Glomerular visceral epithelial cell (primary cell): ENCODE results near the gene HIVEP2.

Experiments used
- DNase-seq: peaks from one replicate; pipeline ENCODE4 v3.0.0-alpha.2; 2016; ENCODE audit errors: extremely low spot score

HIVEP2 gene

DNA sequence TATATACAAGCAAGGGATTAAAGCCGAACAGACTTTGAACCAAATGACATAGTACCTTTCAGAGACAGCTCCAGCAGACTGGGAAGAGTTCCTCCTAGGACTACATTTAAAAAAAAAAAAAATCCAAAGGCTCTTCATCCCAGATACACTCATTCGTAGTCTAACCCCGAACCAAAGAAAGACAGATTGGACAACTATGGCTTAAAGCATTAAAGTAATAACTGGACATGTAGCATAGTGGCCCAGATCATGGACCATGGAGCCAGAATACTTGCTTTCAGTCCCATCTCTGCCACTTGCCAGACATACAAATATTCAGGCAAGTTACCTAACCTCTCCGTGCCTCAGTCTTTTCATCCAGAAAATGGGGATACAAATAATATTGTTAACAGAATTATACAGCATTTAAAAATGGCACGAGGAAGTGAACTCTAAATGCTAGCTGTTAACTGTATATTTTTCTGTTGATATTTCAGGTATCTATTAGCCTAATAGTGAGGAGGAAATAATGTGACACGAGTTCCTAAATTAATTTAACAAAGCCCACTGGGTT is 123.7 kb downstream of the HIVEP2 start:
- no peak for DNase-seq

DNA sequence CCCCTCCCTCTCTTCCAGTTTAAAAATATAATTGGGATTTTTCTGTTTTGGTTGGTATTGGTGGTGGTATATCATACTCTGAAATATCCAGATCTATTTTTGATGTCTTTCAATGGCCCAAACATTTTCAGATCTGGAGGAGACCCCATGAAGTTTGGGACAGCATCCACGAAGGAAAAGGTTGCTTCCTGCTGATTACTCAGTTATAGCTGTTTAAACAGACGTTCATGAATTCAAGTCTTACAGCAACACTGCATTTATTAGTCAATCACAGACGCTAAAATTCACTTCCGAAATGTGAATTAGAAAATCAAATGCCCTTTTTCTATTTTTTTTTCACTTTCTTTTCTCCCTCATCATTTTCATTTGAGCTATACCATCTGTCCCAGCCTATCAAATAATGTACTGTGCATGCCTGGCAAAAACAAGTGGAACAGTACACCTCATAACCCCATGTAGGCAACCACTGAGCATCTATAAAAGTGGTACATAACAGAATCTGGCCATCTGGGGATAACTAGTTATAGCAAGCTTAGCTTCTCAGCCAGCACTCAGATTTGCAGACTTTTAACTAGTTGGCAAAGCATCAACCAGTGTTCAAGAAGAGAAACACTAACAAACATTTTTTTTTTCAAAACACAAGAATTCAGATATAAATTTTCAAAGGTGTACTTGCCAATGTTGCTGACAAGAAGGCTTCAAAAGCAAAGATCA is 124.5 kb downstream of the HIVEP2 start:
- DNase-seq: no peak

- DNase-seq: peak; percentile 49
Measured at GRCh38 chr6:142819603-142820337, 125.2 kb downstream of the HIVEP2 start.

DNA sequence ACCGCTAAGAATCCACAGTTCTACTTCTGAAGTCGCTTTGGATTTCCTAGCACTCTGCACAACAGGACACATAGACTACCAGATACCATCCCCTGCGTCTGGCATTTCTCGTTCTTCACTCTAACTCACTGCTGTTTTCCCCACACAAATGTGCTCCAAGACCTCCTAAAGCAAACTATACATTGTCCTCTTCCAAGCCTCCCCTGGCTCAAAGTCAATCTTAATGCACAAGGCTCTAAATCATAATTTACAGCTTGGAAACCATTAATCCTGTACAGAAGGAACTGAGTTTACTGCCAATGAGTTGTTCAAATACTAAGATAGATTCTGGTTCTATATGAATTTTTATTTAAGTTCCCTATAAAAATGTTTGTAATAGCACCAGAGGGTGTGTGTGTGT is 128.5 kb downstream of the HIVEP2 start:
- DNase-seq: no peak

- no peak for DNase-seq
Measured at GRCh38 chr6:142816031-142816430, 128.9 kb downstream of the HIVEP2 start.

DNA sequence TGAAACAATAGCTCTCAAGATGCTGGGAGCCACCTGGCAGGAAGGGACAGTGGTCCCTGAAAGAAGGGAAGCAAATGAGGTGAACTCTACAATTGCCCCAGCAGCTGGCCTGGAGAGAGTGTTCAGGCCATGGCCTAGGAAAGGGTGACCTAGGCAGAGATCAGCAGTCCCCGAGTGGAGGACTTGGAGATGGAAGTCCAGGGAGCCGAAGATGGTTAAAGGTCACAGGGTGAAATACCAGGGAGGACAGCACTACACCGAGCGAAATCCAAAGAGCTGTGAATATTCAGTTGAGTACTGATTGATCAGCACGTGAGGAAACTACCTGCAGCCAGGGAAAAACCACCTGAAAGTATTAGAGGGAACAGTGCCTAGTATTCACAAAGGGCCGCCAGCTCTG is 133.1 kb downstream of the HIVEP2 start:
- DNase-seq: no peak

GRCh38 chr6:142810952-142811514 is 133.9 kb downstream of the HIVEP2 start:
- DNase-seq: no peak

DNA sequence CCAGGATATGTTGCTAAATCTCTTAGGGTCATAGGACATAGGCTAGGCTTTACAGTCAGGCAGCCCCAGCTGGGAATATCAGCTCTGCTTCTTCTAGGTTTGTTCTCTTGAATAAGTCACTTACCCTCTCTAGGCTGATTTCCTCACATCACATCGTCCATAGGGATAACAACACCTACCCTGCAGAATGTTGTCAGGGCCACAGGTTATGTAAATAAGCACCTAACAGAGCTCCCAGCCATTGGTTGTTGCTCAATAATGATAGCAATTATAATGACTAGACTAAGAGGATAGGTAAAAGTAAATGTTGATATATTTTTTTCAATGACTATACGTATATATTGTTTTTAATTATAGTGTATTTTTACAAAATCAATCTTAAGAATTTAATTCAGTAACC is 135.0 kb downstream of the HIVEP2 start:
- DNase-seq: no peak

- DNase-seq: no peak
Measured at GRCh38 chr6:142808405-142809061, 136.4 kb downstream of the HIVEP2 start.

DNA sequence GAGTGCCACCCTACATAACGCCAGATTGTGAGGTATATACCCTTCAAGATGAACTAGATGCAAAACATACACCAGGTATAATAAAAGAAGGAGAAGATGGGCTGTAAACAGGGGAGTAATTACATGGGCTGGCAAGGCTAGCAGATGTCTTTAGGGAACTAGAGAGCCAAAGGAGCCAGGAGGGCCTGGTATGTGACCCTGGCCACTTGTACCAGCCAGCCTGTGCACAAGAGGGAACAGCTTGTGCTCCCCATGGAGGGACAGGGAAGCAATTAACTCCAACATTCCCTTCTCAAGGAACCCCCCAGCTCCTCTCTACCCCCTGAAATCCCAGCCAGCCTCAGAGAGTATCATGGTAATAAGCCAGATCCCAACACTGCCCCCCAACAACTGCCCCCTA is 139.9 kb downstream of the HIVEP2 start:
- DNase-seq: no peak

DNA sequence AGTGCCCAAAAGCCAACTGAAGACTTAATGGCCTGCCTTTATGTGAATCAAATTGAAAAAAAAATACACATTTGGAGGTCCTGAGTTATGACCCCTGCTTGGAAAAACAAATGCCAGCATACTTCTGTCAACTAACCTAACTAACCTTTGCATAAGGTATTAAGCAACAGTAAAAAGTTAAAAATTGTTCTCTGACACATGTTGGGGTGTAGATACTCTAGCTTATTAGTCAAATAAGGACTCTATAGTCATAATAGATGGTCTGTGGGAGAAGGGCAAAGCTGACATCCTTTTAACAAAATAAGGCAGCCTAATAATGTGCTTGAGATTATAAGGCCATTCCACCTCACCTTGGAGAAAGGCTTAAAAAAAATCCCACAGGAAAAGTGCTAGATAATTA is 140.5 kb downstream of the HIVEP2 start:
- DNase-seq: no peak

- no peak for DNase-seq
Measured at GRCh38 chr6:142803495-142804058, 141.4 kb downstream of the HIVEP2 start.

GRCh38 chr6:142803032-142803431 is 141.9 kb downstream of the HIVEP2 start:
- no peak for DNase-seq

GRCh38 chr6:142802124-142802523 is 142.9 kb downstream of the HIVEP2 start:
- DNase-seq: peak; percentile 92

DNA sequence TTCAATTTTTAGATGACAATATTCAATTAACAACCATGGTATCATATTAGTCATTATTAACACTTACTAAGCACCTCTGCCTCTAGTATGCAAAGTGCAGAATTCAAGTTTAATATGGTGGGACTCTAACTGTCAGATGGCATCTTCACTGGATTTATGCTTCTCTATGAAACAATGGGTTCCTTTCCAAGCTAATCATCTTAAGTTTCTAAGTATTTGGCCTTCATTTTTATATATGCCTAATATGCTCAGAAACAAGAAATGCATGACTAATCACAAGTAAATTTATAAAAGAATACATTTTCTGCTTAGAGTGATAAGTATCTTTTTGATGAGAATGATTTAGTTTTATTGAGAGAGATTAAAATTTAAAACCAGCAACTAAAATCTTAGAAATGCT is 144.7 kb downstream of the HIVEP2 start:
- DNase-seq: no peak

GRCh38 chr6:142799639-142800038 is 145.3 kb downstream of the HIVEP2 start:
- no peak for DNase-seq

GRCh38 chr6:142797159-142797558 is 147.8 kb downstream of the HIVEP2 start:
- no peak for DNase-seq

DNA sequence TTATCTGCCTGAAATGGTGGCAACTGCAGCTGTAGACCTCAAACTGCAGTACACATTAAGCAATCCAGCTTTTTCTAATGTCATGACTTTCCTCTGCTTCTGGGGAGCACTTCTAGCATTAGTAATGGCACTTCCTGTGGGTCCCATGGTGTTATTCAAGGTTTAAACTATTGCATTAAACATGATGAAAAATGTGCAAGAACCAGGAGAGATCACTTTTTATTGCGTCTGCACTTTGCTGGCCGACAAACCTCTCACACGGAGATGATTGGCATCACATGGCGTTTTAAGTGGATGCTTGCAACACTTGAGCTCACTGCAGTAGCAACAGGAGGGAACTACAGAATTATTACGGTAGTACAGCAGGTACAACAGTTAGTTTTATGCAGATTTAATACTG is 148.4 kb downstream of the HIVEP2 start:
- DNase-seq: no peak

- no peak for DNase-seq
Measured at GRCh38 chr6:142796024-142796423, 149.0 kb downstream of the HIVEP2 start.

DNA sequence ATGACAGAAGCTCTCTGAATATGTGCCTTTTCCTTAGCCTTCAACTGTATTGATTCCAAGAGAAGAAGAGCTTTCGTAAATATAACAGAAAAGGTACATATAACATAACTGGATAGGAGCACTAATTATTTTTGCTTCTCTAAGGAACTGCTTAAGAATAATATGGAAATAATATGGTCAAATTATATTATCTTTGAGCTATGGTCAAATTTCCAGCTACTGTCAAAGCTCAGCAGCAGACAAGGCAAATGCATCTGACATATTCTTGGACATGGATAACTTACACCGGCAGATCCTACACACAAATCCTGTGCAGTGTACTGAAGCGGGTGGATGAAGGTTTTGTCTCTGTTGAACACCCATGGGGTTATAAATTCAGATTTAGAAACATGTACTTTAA is 150.6 kb downstream of the HIVEP2 start:
- DNase-seq: no peak

DNA sequence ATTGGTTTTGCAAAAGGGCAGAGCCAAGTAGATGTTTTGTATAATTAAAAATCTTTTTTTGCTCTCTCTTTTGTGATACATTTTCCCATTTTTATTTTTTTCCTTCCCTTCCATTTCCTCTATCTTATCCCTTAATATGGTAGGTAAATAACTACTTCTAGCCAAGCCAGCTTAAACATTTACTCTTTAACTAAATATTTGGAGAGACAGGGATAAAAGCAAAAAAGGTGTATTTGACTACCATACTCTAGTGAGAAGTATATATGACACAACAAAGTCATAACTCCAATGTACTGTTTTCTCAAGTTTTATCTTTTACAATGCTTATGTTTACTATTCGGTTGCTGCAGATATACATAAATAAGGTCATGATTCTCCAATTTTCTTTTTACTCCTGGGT is 154.7 kb downstream of the HIVEP2 start:
- DNase-seq: no peak

DNA sequence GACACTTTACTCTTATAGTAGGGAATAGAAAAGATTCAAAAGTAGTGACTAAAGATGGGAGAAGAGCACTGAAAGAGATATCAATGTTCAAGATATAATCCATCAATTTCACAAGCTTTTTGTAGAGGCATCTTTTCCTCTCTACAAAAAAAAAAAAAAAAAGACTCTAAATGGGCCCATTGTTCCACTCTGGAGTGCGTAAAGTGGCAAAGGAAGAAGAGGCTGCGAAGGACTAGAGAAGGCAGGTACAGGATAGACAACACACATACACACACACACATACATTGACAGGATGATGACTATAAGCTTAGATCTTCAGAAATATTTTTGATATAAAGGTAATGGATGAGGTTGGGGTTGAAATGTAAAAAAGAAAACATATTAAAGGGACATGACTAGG is 157.6 kb downstream of the HIVEP2 start:
- DNase-seq: no peak
